Type B pancreatic cell (in vitro differentiated cells): ENCODE results near the gene RASSF5. TPM values are rescaled to one million over a fixed set of nuclear protein-coding genes. Genes with fewer than 3 reads are reported as not detected.
A peak's percentile ranks its signal among the peaks of the same experiment; 100 is the strongest.

Experiments used
- DNase-seq: peaks from one replicate; pipeline ENCODE4 v3.0.0; 2021; ENCODE audit warnings: mixed read lengths; ENCODE audit not compliant: unreplicated experiment; ENCODE audit errors: extremely low spot score
- H3K27ac Mint-ChIP-seq: 2 replicates; pipeline ENCODE4 v1.8.0; 2021; ENCODE audit warnings: mild to moderate bottlenecking, mixed read lengths
- H3K27me3 Mint-ChIP-seq: 2 replicates; pipeline ENCODE4 v1.8.0; 2021; ENCODE audit warnings: mixed read lengths
- H3K36me3 Mint-ChIP-seq: 2 replicates; pipeline ENCODE4 v1.8.0; 2021; ENCODE audit warnings: mixed read lengths
- H3K4me1 Mint-ChIP-seq: one replicate; pipeline ENCODE4 v1.8.0; 2021; ENCODE audit warnings: mixed read lengths; ENCODE audit not compliant: unreplicated experiment
- H3K4me3 Mint-ChIP-seq: 2 replicates; pipeline ENCODE4 v1.8.0; 2021; ENCODE audit warnings: mild to moderate bottlenecking, mixed read lengths
- H3K9me3 Mint-ChIP-seq: 2 replicates; pipeline ENCODE4 v1.8.0; 2021; ENCODE audit warnings: mixed read lengths
- total RNA-seq: library from RNA; stranded (reverse); gene quantifications from 2 replicates; pipeline ENCODE4 v1.2.1, GENCODE V29; 2021; ENCODE audit warnings: low replicate concordance
- TF ChIP-seq, protein P1 (sequence below): fragments of 200-600 bp; sonication (generic); conservative IDR thresholded peaks from 2 replicates; pipeline ENCODE4 v1.5.0; 2021; ENCODE audit warnings: antibody characterized with exemption, mild to moderate bottlenecking

The RASSF5 gene
- total RNA-seq, 1 donor from 2014 or later, result 3.8 TPM

DNA sequence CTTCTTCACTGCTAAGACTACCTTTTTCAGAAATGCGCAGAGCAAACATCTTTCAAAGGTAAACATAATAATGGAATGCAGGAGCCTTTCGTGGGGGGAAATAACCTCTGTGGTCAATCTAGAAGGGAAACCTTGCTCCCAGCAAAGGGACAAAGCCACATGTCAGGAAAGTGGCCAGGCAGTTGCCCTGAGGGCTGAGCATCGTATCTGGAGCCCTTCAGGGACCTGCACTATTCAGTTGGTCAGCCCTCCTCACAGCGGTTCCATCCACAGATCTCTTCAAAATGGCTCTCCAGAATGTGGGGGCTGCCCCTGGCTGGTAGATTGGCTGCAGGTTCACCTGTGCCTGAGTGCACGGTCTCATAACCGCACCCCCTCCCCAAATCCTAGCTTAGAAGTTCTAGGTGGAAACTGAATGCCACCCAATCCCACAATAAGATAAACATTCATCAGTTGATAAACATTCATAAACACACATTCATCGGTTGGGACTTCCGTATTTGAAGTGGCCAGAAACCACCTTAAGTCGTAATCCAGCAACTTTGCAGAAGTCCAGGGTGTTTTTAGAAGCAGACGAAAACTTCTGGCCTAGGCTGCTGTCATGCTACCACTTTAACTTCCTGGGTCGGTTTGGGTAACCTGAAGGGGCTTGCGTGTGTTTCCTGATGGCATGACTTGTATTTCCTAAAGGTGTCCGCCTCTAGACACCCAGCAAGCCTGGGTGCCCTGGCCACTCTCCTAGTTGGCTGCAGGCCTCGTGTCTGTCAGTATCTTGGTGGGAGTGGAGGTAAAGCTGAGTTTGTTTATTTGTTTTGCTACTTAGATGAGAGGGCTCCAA is 50.5 kb downstream of the RASSF5 start:
- Mint-ChIP-seq H3K27ac (peak overlapping the region; percentile 39), H3K9me3 (no peaks in the 10 kb centered on the region), H3K4me3 (peak overlapping the region; percentile 81), H3K4me1 (peaks cover 34% of the 10 kb centered on the region), H3K36me3 (no peaks in the 10 kb centered on the region), H3K27me3 (peaks cover 43% of the 10 kb centered on the region)
- DNase-seq, result no peak
- TF ChIP-seq, protein P1, sequence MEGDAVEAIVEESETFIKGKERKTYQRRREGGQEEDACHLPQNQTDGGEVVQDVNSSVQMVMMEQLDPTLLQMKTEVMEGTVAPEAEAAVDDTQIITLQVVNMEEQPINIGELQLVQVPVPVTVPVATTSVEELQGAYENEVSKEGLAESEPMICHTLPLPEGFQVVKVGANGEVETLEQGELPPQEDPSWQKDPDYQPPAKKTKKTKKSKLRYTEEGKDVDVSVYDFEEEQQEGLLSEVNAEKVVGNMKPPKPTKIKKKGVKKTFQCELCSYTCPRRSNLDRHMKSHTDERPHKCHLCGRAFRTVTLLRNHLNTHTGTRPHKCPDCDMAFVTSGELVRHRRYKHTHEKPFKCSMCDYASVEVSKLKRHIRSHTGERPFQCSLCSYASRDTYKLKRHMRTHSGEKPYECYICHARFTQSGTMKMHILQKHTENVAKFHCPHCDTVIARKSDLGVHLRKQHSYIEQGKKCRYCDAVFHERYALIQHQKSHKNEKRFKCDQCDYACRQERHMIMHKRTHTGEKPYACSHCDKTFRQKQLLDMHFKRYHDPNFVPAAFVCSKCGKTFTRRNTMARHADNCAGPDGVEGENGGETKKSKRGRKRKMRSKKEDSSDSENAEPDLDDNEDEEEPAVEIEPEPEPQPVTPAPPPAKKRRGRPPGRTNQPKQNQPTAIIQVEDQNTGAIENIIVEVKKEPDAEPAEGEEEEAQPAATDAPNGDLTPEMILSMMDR, result no peak

DNA sequence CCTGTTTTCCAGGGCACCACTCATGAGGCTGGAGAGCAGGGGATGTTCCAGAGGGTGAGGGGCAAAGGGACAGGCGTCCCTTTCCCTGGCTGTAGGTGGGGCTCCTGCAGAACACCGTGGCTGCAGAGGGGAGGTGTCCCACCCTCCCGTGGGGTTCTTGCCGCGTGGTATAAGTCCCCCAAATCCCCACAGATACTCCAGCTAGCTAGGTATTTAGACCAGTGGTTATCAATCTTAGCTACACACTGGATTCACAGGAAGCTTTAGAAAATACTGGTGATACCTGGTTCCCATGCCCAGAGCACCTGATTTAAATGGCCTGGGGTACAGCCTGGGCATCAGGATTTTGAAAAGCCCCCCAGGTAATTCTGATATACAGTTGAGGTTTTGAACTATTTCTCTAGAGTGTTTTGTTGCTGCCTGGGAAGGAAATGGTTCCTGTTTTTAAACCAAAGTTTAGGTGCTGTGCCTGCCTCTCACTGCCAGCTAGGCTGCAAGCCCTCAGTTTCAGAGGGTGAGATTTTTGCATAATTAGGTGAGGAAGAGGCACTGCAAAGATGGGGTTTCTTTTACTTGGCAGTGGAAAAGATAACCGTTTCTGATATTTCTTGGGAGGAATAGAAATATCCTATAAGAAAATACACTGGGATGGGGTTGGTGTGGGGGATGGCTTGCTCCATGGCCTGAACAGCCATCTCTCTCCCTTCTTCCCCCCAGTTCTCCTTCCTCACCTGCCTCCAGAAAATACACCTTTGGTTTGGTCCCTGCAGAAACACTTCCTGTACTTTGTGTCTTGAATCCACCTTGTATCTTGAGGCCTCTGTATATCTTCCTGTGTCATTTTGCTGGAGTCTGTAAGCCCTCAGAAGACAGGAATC is 51.7 kb downstream of the RASSF5 start:
- peaks cover 34% of the 10 kb centered on the region for H3K4me1 Mint-ChIP-seq
- H3K27ac Mint-ChIP-seq, result no peak overlapping the region
- DNase-seq, result no peak
- H3K36me3 Mint-ChIP-seq, result no peaks in the 10 kb centered on the region
- peaks cover 37% of the 10 kb centered on the region for H3K27me3 Mint-ChIP-seq
- peak overlapping the region; percentile 81 for H3K4me3 Mint-ChIP-seq
- TF ChIP-seq, protein P1, result no peak
- H3K9me3 Mint-ChIP-seq, result no peaks in the 10 kb centered on the region

- H3K27ac Mint-ChIP-seq, result peak overlapping the region; percentile 9
- H3K36me3 Mint-ChIP-seq, result no peaks in the 10 kb centered on the region
- H3K27me3 Mint-ChIP-seq, result peaks cover 34% of the 10 kb centered on the region
- H3K9me3 Mint-ChIP-seq, result no peaks in the 10 kb centered on the region
- TF ChIP-seq, protein P1, result no peak
- no peak for DNase-seq
- peak overlapping the region; percentile 30 for H3K4me3 Mint-ChIP-seq
- H3K4me1 Mint-ChIP-seq, result peaks cover 34% of the 10 kb centered on the region
Observed at GRCh38 chr1:206559672-206559995, 52.3 kb downstream of the RASSF5 start.

- H3K9me3 Mint-ChIP-seq, result no peaks in the 10 kb centered on the region
- peak overlapping the region; percentile 9 for H3K27ac Mint-ChIP-seq
- TF ChIP-seq, protein P1, result no peak
- no peaks in the 10 kb centered on the region for H3K36me3 Mint-ChIP-seq
- peaks cover 33% of the 10 kb centered on the region for H3K4me1 Mint-ChIP-seq
- no peak for DNase-seq
- H3K27me3 Mint-ChIP-seq, result peaks cover 29% of the 10 kb centered on the region
- H3K4me3 Mint-ChIP-seq, result peak overlapping the region; percentile 30
Observed at GRCh38 chr1:206560007-206560716, 52.8 kb downstream of the RASSF5 start.

GRCh38 chr1:206563367-206564207 is 56.3 kb downstream of the RASSF5 start:
- TF ChIP-seq, protein P1, result no peak
- Mint-ChIP-seq H3K4me1 (peaks cover 28% of the 10 kb centered on the region), H3K9me3 (no peaks in the 10 kb centered on the region), H3K36me3 (no peaks in the 10 kb centered on the region), H3K27me3 (peaks cover 4% of the 10 kb centered on the region), H3K4me3 (no peak overlapping the region), H3K27ac (peak overlapping the region; percentile 30)
- DNase-seq, result no peak
